GM21381 (cell line): ENCODE measurements around the gene USP30.
A peak's percentile ranks its signal among the peaks of the same experiment; 100 is the strongest.
"Not testable (repeated sequence)": the region's sequence is repeated elsewhere in the genome, so short reads cannot be mapped to it uniquely, and the experiment has no call there.

Experiments used
- ATAC-seq: cut with Tn5 transposase; IDR thresholded peaks from one replicate; pipeline ENCODE4 v1.9.1; 2021; ENCODE audit warnings: mild to moderate bottlenecking, moderate library complexity; ENCODE audit not compliant: unreplicated experiment

USP30 gene, protein sequence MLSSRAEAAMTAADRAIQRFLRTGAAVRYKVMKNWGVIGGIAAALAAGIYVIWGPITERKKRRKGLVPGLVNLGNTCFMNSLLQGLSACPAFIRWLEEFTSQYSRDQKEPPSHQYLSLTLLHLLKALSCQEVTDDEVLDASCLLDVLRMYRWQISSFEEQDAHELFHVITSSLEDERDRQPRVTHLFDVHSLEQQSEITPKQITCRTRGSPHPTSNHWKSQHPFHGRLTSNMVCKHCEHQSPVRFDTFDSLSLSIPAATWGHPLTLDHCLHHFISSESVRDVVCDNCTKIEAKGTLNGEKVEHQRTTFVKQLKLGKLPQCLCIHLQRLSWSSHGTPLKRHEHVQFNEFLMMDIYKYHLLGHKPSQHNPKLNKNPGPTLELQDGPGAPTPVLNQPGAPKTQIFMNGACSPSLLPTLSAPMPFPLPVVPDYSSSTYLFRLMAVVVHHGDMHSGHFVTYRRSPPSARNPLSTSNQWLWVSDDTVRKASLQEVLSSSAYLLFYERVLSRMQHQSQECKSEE

DNA sequence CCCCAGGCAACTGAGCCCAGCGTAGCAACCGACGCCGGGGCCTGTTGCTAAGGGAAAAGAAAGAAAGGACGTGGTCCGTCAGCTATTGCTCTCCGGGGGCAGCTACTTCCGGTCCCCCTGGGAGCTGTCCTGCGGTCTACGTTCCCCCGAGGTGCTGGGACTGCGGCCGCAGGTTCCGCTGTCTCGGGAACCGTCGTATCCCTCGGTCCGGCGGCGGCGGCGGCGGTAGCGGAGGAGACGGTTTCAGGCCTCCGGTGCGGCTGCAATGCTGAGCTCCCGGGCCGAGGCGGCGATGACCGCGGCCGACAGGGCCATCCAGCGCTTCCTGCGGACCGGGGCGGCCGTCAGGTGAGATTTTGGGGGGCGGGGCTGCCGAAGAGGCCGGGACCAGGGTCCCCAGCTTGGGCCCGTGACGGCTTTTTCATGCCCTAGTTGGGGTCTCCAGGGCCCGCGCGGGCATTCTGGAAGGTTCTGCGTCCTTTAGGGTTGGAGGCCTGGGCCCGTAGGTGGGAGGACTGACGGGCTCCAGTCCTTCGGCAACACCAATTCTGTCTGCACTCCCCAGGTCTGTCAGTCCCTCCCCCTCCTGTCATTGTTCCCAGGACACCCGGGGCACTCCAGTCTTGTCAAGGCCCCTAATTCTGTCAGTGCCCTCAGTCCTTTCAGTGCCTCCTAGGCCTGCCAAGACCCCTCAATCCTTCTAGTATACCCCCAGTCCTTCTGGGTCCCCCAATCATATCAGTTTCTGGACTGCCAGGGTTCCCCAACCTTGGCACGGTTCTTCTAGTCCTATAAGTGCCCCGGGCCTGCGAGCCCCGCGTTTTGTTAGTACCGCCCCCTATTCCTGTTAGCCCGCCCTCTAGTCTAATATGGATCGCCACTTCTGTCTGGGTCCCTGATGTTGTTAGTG, at the start of gene USP30:
USP30 (plus strand) TSS at position 163 of the 910 bp plus-strand sequence; CDS start at position 266, 103 bp downstream.
- peak; percentile 72 for ATAC-seq

- ATAC-seq: no peak
Observed at GRCh38 chr12:109004017-109004416, 48.4 kb upstream of the USP30 start.

DNA sequence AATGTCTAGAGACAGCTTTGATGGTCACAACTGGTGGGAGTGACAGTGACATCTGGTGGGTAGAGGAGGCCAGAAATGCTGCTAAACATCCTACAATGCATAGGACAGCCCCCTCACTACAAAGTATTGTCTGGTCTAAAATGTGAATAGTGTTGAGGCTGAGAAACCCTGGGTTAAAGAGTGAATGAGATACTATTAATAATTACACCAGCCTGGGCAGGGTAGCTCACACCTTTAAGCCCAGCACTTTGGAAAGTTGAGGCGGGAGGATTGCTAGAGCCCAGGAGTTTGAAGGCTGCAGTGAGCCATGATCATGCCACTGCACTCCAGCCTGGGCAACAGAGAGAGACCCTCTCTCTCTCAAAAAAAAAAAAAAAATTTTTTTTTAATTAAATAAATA, 42.6 kb upstream of the USP30 start:
- ATAC-seq: no peak

GRCh38 chr12:109010259-109010658, 42.1 kb upstream of the USP30 start:
- ATAC-seq: no peak

GRCh38 chr12:109014984-109015765, 37.2 kb upstream of the USP30 start:
- ATAC-seq: no peak

GRCh38 chr12:109016016-109016415, 36.4 kb upstream of the USP30 start:
- no peak for ATAC-seq

DNA sequence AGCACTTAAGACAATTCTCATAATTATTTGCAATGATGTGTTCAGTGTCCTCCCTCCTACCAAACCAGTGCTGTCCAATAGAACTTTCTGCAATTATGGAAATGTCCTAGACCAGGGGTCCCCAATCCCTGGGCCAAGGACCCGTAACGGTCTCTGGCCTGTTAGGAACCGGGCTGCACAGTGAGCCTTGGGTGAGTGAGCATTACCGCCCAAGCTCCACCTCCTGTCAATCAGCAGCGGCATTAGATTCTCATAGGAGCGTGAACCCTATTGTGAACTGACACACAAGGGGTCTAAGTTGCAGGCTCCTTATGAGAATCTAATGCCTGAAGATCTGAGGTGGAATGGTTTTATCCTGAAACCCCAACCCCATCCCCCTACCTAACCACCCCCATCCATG, 35.4 kb upstream of the USP30 start:
- ATAC-seq: no peak

DNA sequence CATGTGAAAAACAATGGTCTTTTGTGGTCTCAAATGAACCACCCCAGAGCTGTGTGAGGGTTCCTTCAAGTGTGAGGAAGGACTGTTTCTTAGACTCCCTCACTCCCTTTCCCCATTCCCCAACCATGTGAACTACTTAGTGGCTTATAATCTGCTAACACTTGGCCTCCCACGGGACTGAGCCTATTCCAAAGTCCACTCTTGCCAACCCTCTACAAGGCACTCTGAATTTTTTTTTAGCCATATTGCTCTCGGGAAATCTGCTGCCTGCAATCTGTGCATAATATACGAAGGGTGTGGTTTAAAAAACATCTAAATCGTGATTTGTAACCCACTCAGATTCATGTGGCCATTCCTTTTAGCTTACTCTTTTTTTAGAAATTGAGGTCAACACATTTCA, 34.1 kb upstream of the USP30 start:
- ATAC-seq: no peak

GRCh38 chr12:109020146-109020795, 32.1 kb upstream of the USP30 start:
- no peak for ATAC-seq

DNA sequence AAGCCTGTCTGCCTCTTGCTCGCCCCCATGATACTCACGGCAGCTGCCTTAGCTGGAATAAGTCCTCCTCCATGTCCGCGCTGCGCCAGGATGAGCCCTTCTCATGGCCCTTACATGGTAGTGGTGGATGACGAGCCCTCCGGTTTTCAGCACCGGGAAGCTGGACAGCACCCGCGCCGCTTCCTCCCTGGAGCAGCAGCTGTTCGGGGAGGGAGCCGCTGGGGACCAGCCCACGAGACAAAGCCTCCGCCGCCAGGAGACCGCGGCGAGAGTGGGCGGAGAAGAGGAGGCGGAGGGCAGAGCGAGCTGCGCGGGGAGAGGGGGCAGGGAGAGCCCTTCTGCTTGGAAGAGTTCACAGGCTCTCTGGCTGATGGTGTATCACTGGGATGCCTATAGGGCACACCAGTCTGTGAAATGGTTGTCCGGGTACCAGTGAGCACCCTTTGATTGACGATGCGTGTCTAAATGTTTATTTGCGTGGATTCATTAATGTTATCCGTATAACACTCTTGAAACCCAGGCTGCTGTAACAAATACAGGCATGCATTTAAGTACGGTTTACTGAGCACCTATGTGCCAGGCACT, 31.5 kb upstream of the USP30 start, which contains the start of gene SVOP:
SVOP (minus strand) TSS at position 273 of the 585 bp plus-strand sequence; CDS start at position 73, 200 bp downstream.
- no peak for ATAC-seq

DNA sequence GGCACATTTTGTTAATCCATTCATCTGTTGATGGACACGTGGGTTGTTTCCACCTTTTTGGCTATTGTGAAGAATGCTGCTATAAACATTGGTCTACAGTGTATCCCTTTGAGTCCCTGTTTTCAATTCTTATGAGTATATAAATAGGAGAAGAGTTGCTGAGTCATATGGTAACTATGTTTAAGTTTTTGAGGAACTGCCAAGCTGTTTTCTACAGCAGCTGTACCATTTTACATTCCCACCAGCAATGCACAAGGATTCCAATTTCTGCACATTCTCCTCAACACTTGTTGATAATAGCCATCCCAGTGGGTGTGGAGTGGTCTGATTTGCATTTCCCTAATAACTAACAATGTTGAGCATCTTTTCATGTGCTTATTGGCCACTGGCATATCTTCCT, 24.6 kb upstream of the USP30 start:
- no peak for ATAC-seq

DNA sequence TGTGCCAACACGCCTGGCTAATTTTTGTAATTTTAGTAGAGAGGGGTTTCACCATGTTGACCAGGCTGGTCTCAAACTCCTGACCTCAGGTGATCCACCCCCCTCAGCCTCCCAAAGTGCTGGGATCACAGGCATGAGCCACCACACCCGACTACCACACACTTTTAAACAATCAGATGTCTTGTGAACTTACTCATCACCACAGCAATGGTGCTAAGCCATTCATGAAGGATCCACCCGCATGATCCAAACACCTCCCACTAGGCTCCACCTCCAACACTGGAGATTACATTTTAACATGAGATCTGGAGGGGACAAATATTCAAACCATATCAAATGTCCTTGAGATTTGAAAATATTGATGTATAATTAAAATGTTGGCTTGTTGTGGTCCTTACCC, 23.8 kb upstream of the USP30 start:
- not testable (repeated sequence) for ATAC-seq

GRCh38 chr12:109029411-109029810, 23.0 kb upstream of the USP30 start:
- no peak for ATAC-seq

DNA sequence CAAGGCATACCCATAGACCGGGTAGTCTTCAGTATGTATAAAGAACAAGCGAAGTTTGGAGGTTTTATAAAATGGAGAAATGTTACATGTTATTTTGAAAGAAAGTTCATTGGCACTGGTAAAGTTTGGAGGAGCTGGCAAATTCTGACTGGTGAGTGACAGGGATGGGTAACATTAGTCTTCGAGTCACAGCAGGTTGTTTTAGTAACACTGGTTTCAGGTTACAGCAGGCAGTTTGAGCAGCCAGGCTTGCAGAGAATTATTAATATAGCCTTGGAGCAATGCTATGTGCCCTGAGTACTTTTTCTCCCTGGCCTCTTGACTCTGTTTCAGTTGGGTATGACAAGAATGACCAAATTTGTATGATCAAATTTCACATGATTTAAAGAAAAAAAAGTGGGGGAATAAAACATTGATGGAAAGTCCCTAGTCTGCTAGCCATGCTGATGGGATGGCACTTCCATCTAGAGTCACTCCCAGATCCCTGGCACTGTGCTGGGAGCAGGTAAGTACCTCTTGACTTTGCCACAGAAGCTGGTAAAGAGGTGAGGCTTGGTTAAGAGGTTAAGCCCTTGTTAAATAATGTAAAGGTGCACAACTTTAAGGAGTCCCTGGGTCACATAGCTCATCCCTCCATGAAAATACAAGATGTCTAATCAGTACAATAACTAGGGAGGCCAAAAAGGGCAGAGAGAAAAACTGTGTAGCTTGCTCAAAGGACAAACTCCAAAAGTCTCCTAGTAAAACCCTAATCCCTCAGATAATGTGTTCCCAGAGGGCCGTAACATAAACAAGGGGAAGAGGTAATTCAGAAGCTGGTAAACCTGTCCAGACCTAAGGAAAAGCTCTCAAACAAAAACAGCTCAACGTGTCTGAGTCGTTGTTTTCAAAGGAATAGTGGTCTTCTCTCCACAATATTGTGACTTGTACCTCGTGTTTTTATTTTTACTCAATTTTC, 18.9 kb upstream of the USP30 start:
- no peak for ATAC-seq

DNA sequence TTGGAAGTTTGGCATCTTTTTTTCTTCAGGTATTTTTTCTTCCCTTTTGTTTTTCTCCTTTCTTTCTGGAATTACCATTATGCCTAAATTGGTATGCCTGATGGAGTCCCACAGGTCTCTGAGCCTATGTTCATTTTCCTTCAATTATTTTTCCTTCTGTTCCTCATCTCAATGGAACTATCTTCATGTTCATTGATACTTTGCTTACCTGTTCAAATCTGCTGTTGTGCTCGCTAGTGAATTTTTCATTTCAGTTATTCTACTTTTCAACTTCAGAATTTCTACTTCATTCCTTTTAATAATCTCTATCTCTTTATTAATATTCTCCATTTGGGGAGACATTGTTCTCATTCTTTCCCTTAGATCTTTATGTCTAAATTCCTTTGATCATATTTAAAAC, 15.4 kb upstream of the USP30 start:
- ATAC-seq: no peak

- ATAC-seq: no peak
Observed at GRCh38 chr12:109044241-109044640, 8.1 kb upstream of the USP30 start.

GRCh38 chr12:109047081-109047805, 5.1 kb upstream of the USP30 start:
- ATAC-seq: no peak

- ATAC-seq: not testable (repeated sequence)
Observed at GRCh38 chr12:109048706-109049105, 3.7 kb upstream of the USP30 start.
